NT2/D1 (cell line): ENCODE measurements around the gene DNAJC10.

ENCODE experiments used
- SUZ12 ChIP-seq: IDR thresholded peaks from 2 replicates; pipeline ENCODE4 v1.6.1; 2011; ENCODE audit not compliant: insufficient read length, insufficient read depth; ENCODE audit errors: extremely low read depth
- YY1 ChIP-seq: IDR thresholded peaks from 2 replicates; pipeline ENCODE4 v1.6.1; 2011; ENCODE audit not compliant: insufficient read length, insufficient read depth
- ZNF274 ChIP-seq: IDR thresholded peaks from 2 replicates; pipeline ENCODE4 v1.6.1; 2011; ENCODE audit warnings: mild to moderate bottlenecking, low read depth, low read length

DNA sequence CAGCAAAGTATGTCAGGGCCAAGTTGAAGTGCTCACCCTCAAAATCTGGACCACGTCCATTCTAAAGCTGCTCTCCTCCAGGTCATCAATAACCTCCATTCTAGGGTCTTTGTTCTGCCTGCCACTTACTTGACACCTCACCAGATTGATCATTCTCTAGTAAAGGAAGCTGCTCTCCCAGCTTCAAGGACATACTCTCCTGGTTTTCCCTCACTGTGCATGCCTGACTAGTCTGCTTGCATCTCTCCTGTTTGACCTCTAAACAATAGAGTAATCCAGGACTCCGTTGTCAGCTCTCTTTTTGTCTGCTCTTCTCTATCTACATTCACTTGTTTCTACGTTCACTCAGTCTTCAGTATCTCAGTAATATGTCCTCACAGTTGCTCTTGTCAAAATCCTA lies 91.3 kb downstream of the DNAJC10 start:
- TF ChIP-seq ZNF274 (no peak), SUZ12 (no peak), YY1 (no peak)
